ENCODE data around the gene SLC2A13. TPM values are rescaled to one million over a fixed set of nuclear protein-coding genes. Genes with fewer than 3 reads are reported as not detected.

Gene SLC2A13
- total RNA-seq, 1 donor from 2014 or later: 3.9 TPM

- FAIRE-seq (no peak), DNase-seq (ENCODE audit: low read depth) (no peak)
- Histone ChIP-seq H3K36me3 (ENCODE audit: control insufficient read depth, insufficient read depth, low read length) (no peaks in the 10 kb centered on the region), H3K27me3 (ENCODE audit: control insufficient read depth, insufficient read depth, low read length) (no peaks in the 10 kb centered on the region), H3K4me3 (ENCODE audit: low read depth, low read length) (no peak overlapping the region)
- TF ChIP-seq CTCF (IDR thresholded peaks at IDR 0.05; ENCODE audit: insufficient read depth, low read length, severe bottlenecking): no peak
Observed at GRCh38 chr12:40068416-40068815, 37.5 kb downstream of the SLC2A13 start.

- Histone ChIP-seq H3K4me3 (ENCODE audit: low read depth, low read length) (no peak overlapping the region), H3K36me3 (ENCODE audit: control insufficient read depth, insufficient read depth, low read length) (no peaks in the 10 kb centered on the region)
- no peak for DNase-seq (ENCODE audit: low read depth)
Observed at GRCh38 chr12:40065636-40066035, 40.2 kb downstream of the SLC2A13 start.

GRCh38 chr12:40063414-40063813 is 42.5 kb downstream of the SLC2A13 start:
- Histone ChIP-seq H3K4me3 (ENCODE audit: low read depth, low read length) (no peak overlapping the region), H3K27me3 (ENCODE audit: control insufficient read depth, insufficient read depth, low read length) (no peaks in the 10 kb centered on the region), H3K36me3 (ENCODE audit: control insufficient read depth, insufficient read depth, low read length) (no peaks in the 10 kb centered on the region)
- no peak for TF ChIP-seq CTCF (IDR thresholded peaks at IDR 0.05; ENCODE audit: insufficient read depth, low read length, severe bottlenecking)
- FAIRE-seq (no peak), DNase-seq (ENCODE audit: low read depth) (no peak)

More at GRCh38 chr12:40065636-40066035, 40.2 kb downstream of the SLC2A13 start:
- H3K27me3 ChIP-seq (ENCODE audit: control insufficient read depth, insufficient read depth, low read length): no peaks in the 10 kb centered on the region
- FAIRE-seq: no peak
- no peak for TF ChIP-seq CTCF (IDR thresholded peaks at IDR 0.05; ENCODE audit: insufficient read depth, low read length, severe bottlenecking)

GRCh38 chr12:40058721-40059190 is 47.1 kb downstream of the SLC2A13 start:
- FAIRE-seq: no peak
- Histone ChIP-seq H3K27me3 (ENCODE audit: control insufficient read depth, insufficient read depth, low read length) (no peaks in the 10 kb centered on the region), H3K36me3 (ENCODE audit: control insufficient read depth, insufficient read depth, low read length) (no peaks in the 10 kb centered on the region), H3K4me3 (ENCODE audit: low read depth, low read length) (no peak overlapping the region)
- no peak for DNase-seq (ENCODE audit: low read depth)
- TF ChIP-seq CTCF (IDR thresholded peaks at IDR 0.05; ENCODE audit: insufficient read depth, low read length, severe bottlenecking): no peak

- Histone ChIP-seq H3K36me3 (ENCODE audit: control insufficient read depth, insufficient read depth, low read length) (no peaks in the 10 kb centered on the region), H3K4me3 (ENCODE audit: low read depth, low read length) (no peak overlapping the region), H3K27me3 (ENCODE audit: control insufficient read depth, insufficient read depth, low read length) (no peaks in the 10 kb centered on the region)
- no peak for FAIRE-seq
- DNase-seq (ENCODE audit: low read depth): no peak
- no peak for TF ChIP-seq CTCF (IDR thresholded peaks at IDR 0.05; ENCODE audit: insufficient read depth, low read length, severe bottlenecking)
Observed at GRCh38 chr12:40056373-40056772, 49.5 kb downstream of the SLC2A13 start.

- no peak overlapping the region for H3K4me3 ChIP-seq (ENCODE audit: low read depth, low read length)
- H3K36me3 ChIP-seq (ENCODE audit: control insufficient read depth, insufficient read depth, low read length): no peaks in the 10 kb centered on the region
- DNase-seq (ENCODE audit: low read depth) (no peak), FAIRE-seq (no peak)
- H3K27me3 ChIP-seq (ENCODE audit: control insufficient read depth, insufficient read depth, low read length): no peaks in the 10 kb centered on the region
- no peak for TF ChIP-seq CTCF (IDR thresholded peaks at IDR 0.05; ENCODE audit: insufficient read depth, low read length, severe bottlenecking)
Observed at GRCh38 chr12:40055776-40056175, 50.1 kb downstream of the SLC2A13 start.
